ES-I3 (cell line): ENCODE measurements around the gene CMTM2.

Experiments used
- H3K36me3 ChIP-seq: 2 replicates; pipeline ENCODE4 v1.6.1; 2013; ENCODE audit warnings: mild to moderate bottlenecking, low read length, control low read depth, moderate library complexity; ENCODE audit not compliant: insufficient read depth
- H3K4me1 ChIP-seq: 2 replicates; pipeline ENCODE4 v1.6.1; 2013; ENCODE audit warnings: mild to moderate bottlenecking, control low read depth, low read length; ENCODE audit not compliant: insufficient read depth
- H3K9ac ChIP-seq: 2 replicates; pipeline ENCODE4 v1.6.1; 2013; ENCODE audit warnings: low read depth, mild to moderate bottlenecking, low read length, moderate library complexity
- H3K9me3 ChIP-seq: 2 replicates; pipeline ENCODE4 v1.6.1; 2013; ENCODE audit warnings: mild to moderate bottlenecking, low read length, moderate library complexity; ENCODE audit not compliant: control insufficient read depth, insufficient read depth

Gene CMTM2

DNA sequence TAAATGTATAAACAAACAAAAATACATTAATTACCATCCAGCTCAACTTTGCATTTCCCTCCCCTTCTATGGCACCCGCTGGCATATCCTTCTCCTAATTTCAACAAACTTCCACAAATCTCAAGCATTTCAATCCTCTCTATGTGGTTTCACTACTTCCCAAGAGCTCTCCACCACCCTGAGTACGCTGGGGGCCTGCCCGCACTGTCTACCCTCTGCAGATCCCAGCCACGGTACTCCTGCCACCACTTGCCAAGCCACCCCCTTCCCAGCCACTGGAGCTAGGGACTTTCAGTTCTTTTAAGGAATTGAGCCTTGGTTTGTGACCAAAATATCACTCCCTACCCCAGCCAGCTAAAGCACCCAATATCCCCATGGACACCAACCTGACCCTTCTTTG is 31.2 kb upstream of the CMTM2 start:
- H3K4me1 ChIP-seq: peaks cover 7% of the 10 kb centered on the region; the same call in 1 of the 2 replicates
- no peak overlapping the region for H3K9ac ChIP-seq
- H3K9me3 ChIP-seq: no peaks in the 10 kb centered on the region
- no peaks in the 10 kb centered on the region for H3K36me3 ChIP-seq

- Histone ChIP-seq H3K36me3 (no peaks in the 10 kb centered on the region), H3K4me1 (peaks cover 7% of the 10 kb centered on the region; the same call in 1 of the 2 replicates)
Measured at GRCh38 chr16:66548868-66549267, 30.4 kb upstream of the CMTM2 start.

GRCh38 chr16:66549284-66550131 is 29.8 kb upstream of the CMTM2 start, which contains the start of gene TK2:
TSS of gene TK2 (minus strand) at chr16:66550122. CDS start at chr16:66550061, 61 bp downstream.
- Histone ChIP-seq H3K9me3 (no peaks in the 10 kb centered on the region), H3K4me1 (peaks cover 7% of the 10 kb centered on the region; the same call in 1 of the 2 replicates), H3K36me3 (no peaks in the 10 kb centered on the region), H3K9ac (peak within 1 kb of the TSS; percentile 82)

More at GRCh38 chr16:66548868-66549267, 30.4 kb upstream of the CMTM2 start:
- peak overlapping the region; percentile 82 for H3K9ac ChIP-seq
- no peaks in the 10 kb centered on the region for H3K9me3 ChIP-seq

- H3K36me3 ChIP-seq: no peaks in the 10 kb centered on the region
- H3K4me1 ChIP-seq: peaks cover 7% of the 10 kb centered on the region; the same call in 1 of the 2 replicates
- no peaks in the 10 kb centered on the region for H3K9me3 ChIP-seq
- H3K9ac ChIP-seq: no peak overlapping the region
Measured at GRCh38 chr16:66551348-66551759, 27.9 kb upstream of the CMTM2 start.

DNA sequence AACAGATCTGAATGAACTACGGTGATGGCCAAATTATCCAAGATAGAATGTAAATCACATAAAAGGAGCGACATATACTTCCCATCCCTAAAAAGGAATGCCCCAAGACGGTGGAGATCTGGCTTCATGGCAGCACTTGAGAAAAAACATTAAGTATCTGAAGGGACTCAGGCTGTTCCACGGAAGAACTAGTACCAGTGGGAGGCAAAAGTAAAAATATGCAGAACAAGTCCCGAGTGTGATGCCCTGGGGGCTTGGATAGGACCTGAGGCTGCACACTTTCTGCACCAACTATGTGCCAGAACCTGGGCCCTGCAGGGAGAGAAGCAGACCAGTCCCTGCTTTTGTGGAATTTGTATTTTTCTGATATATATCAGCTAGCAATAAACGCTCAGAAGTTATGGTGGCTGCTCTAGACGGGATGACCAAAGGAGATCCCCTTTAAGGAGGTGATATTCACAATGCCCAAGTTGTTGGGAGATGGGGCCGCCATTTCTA is 27.4 kb upstream of the CMTM2 start:
- Histone ChIP-seq H3K9ac (peak overlapping the region; percentile 58), H3K36me3 (no peaks in the 10 kb centered on the region), H3K4me1 (peaks cover 7% of the 10 kb centered on the region; the same call in 1 of the 2 replicates)

GRCh38 chr16:66552286-66553177 is 26.7 kb upstream of the CMTM2 start, which contains the start of gene CKLF:
TSS of gene CKLF (plus strand) at chr16:66552576. CDS start at chr16:66552716, 140 bp downstream.
- no peaks in the 10 kb centered on the region for H3K36me3 ChIP-seq
- H3K9ac ChIP-seq: peak within 1 kb of the TSS; percentile 58
- no peaks in the 10 kb centered on the region for H3K9me3 ChIP-seq
- H3K4me1 ChIP-seq: peaks cover 7% of the 10 kb centered on the region; the same call in 1 of the 2 replicates

More for the DNA sequence above, 27.4 kb upstream of the CMTM2 start:
- no peaks in the 10 kb centered on the region for H3K9me3 ChIP-seq

DNA sequence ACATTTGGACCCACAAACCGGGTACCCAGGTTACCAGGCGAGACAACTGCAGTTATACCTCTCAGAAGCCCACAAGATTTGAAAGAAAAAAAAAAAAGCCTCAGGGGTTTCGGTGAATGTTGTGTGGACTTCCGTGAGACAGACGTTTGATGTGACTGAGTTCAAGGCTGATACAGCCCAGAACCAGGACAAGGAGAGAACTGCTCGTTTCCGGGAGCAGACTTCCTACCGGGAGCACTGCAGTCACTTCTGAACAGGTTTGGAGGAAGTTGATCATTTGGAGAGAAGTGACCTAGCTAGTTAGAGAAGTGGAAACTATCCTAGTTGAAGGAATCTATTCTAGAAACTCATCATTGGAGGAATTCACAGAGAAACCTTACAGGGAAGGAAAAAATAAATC is 26.0 kb upstream of the CMTM2 start:
- Histone ChIP-seq H3K36me3 (peaks cover 3% of the 10 kb centered on the region; the same call in 1 of the 2 replicates), H3K9ac (peak overlapping the region; percentile 58; the same call in 1 of the 2 replicates), H3K9me3 (no peaks in the 10 kb centered on the region), H3K4me1 (peaks cover 7% of the 10 kb centered on the region; the same call in 1 of the 2 replicates)

DNA sequence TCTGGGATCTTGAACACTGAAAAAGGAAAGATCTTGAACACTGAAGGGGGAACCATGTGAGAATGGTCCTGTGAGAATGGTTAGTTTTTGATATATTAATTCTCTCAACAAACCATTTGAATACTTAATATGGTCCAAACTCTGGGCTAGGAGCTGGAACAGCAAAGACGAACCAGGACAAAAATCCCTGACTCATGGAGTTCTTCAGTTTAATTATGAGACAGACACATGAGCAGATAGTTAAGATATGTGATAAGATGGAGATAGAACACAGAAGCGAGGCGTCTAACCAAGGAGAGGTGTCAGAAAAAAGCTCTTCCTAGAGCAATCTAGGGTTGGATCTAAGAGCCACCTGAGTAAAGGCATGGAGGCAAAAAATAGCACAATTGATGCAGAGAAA is 25.2 kb upstream of the CMTM2 start:
- Histone ChIP-seq H3K9me3 (no peaks in the 10 kb centered on the region), H3K4me1 (peaks cover 7% of the 10 kb centered on the region; the same call in 1 of the 2 replicates), H3K36me3 (peaks cover 3% of the 10 kb centered on the region; the same call in 1 of the 2 replicates), H3K9ac (no peak overlapping the region)

GRCh38 chr16:66554495-66554894 is 24.8 kb upstream of the CMTM2 start:
- peaks cover 3% of the 10 kb centered on the region; the same call in 1 of the 2 replicates for H3K36me3 ChIP-seq
- H3K9me3 ChIP-seq: no peaks in the 10 kb centered on the region
- no peak overlapping the region for H3K9ac ChIP-seq
- peaks cover 7% of the 10 kb centered on the region; the same call in 1 of the 2 replicates for H3K4me1 ChIP-seq

GRCh38 chr16:66560107-66560506 is 19.2 kb upstream of the CMTM2 start:
- H3K36me3 ChIP-seq: peaks cover 3% of the 10 kb centered on the region; the same call in 1 of the 2 replicates
- H3K9ac ChIP-seq: no peak overlapping the region
- no peaks in the 10 kb centered on the region for H3K9me3 ChIP-seq
- no peaks in the 10 kb centered on the region for H3K4me1 ChIP-seq

DNA sequence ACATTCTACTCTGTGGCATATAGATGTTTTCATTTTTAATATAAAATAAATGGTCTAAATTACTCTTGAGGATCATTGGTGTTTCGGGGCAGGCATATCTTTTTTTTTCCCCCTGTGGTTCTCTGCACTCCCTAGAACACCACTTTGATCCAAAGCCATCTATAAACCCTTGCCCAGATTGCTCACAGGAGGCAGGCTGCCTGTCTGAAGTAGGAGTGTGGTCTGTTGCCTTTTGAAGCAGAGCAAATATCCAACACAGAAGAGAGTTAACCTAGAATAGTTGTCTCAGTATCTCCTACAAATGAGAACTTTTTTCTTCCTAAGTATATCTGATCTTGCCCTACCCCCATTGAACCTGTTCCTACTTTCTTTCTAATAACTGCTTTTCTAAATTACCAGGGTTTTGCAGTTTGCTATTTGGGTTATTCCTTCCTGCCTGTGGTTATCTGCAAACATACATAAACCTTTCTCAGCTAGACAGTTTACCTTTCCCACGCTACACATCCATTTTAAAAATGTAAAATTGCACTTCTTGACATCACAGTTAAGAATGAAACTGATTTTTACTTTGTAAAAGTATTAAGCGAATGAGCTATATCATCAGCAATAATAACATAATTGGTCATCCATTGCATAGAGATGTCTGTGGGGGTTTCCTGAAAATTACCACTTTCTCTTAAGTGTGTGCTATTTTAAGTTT is 17.7 kb upstream of the CMTM2 start:
- Histone ChIP-seq H3K9me3 (no peaks in the 10 kb centered on the region), H3K36me3 (peaks cover 3% of the 10 kb centered on the region; the same call in 1 of the 2 replicates), H3K4me1 (no peaks in the 10 kb centered on the region), H3K9ac (no peak overlapping the region)

GRCh38 chr16:66562409-66562808 is 16.9 kb upstream of the CMTM2 start:
- Histone ChIP-seq H3K9ac (no peak overlapping the region), H3K4me1 (no peaks in the 10 kb centered on the region), H3K36me3 (peaks cover 3% of the 10 kb centered on the region; the same call in 1 of the 2 replicates), H3K9me3 (no peaks in the 10 kb centered on the region)

- Histone ChIP-seq H3K9me3 (no peaks in the 10 kb centered on the region), H3K9ac (no peak overlapping the region), H3K4me1 (no peaks in the 10 kb centered on the region), H3K36me3 (no peaks in the 10 kb centered on the region; the same call in 1 of the 2 replicates)
Measured at GRCh38 chr16:66562986-66563385, 16.3 kb upstream of the CMTM2 start.
